H7 (cell line): ENCODE measurements around the gene PRDM5. TPM values are rescaled to one million over a fixed set of nuclear protein-coding genes. Genes with fewer than 3 reads are reported as not detected.

ENCODE experiments used
- DNase-seq: peaks from one replicate; pipeline ENCODE4 v3.0.0; 2012
- H3K27me3 ChIP-seq: 2 replicates; pipeline ENCODE4 v1.6.0; 2011; ENCODE audit warnings: mild to moderate bottlenecking, low read length; ENCODE audit not compliant: control insufficient read depth, insufficient read depth
- H3K36me3 ChIP-seq: replicated peaks from 2 replicates; pipeline ENCODE4 v1.5.1; 2011; ENCODE audit warnings: low read length; ENCODE audit not compliant: control insufficient read depth, insufficient read depth
- H3K4me3 ChIP-seq: 2 replicates; pipeline ENCODE4 v1.5.1; 2011; ENCODE audit warnings: low read depth, mild to moderate bottlenecking, control low read depth, low read length, moderate library complexity; ENCODE audit not compliant: insufficient read depth
- total RNA-seq: library from RNA; depleted of rRNA; stranded (reverse); fragments of >200 nt; shearing (Covaris generic); gene quantifications from 2 replicates; pipeline ENCODE4 v1.2.3, GENCODE V29; 2014

The PRDM5 gene
- total RNA-seq, 1 experiment from 2014 or later: 17.3 TPM

GRCh38 chr4:120881351-120881750, 41.2 kb downstream of the PRDM5 start:
- H3K4me3 ChIP-seq: no peak overlapping the region
- no peaks in the 10 kb centered on the region for H3K27me3 ChIP-seq
- H3K36me3 ChIP-seq: no peaks in the 10 kb centered on the region
- DNase-seq: no peak

GRCh38 chr4:120877021-120877420, 45.5 kb downstream of the PRDM5 start:
- no peak for DNase-seq
- Histone ChIP-seq H3K27me3 (no peaks in the 10 kb centered on the region), H3K4me3 (no peak overlapping the region), H3K36me3 (no peaks in the 10 kb centered on the region)

- Histone ChIP-seq H3K4me3 (no peak overlapping the region), H3K27me3 (no peaks in the 10 kb centered on the region), H3K36me3 (no peaks in the 10 kb centered on the region)
- DNase-seq: peak; percentile 10
These were observed 47.4 kb downstream of the PRDM5 start for GRCh38 chr4:120874792-120875774.

GRCh38 chr4:120873554-120873953, 49.0 kb downstream of the PRDM5 start:
- H3K27me3 ChIP-seq: no peaks in the 10 kb centered on the region
- H3K4me3 ChIP-seq: no peak overlapping the region
- no peaks in the 10 kb centered on the region for H3K36me3 ChIP-seq
- DNase-seq: no peak

- Histone ChIP-seq H3K36me3 (no peaks in the 10 kb centered on the region), H3K4me3 (no peak overlapping the region), H3K27me3 (no peaks in the 10 kb centered on the region)
- DNase-seq: no peak
These were observed 51.4 kb downstream of the PRDM5 start for GRCh38 chr4:120871173-120871572.

- H3K4me3 ChIP-seq: no peak overlapping the region
- H3K27me3 ChIP-seq: no peaks in the 10 kb centered on the region
- no peaks in the 10 kb centered on the region for H3K36me3 ChIP-seq
- peak; percentile 22 for DNase-seq
These were observed 52.2 kb downstream of the PRDM5 start for GRCh38 chr4:120870279-120870673.

GRCh38 chr4:120869613-120870278, 52.8 kb downstream of the PRDM5 start:
- H3K36me3 ChIP-seq: no peaks in the 10 kb centered on the region
- no peaks in the 10 kb centered on the region for H3K27me3 ChIP-seq

GRCh38 chr4:120867506-120867905, 55.0 kb downstream of the PRDM5 start:
- no peak for DNase-seq
- no peaks in the 10 kb centered on the region for H3K36me3 ChIP-seq
- H3K27me3 ChIP-seq: no peaks in the 10 kb centered on the region
- H3K4me3 ChIP-seq: no peak overlapping the region

More at GRCh38 chr4:120869613-120870278, 52.8 kb downstream of the PRDM5 start:
- H3K4me3 ChIP-seq: no peak overlapping the region
- DNase-seq: no peak

- Histone ChIP-seq H3K27me3 (no peaks in the 10 kb centered on the region), H3K36me3 (no peaks in the 10 kb centered on the region), H3K4me3 (no peak overlapping the region)
- DNase-seq: no peak
These were observed 56.5 kb downstream of the PRDM5 start for GRCh38 chr4:120865985-120866384.

GRCh38 chr4:120864969-120865368, 57.6 kb downstream of the PRDM5 start:
- no peaks in the 10 kb centered on the region for H3K36me3 ChIP-seq
- DNase-seq: no peak
- no peak overlapping the region for H3K4me3 ChIP-seq
- H3K27me3 ChIP-seq: no peaks in the 10 kb centered on the region

GRCh38 chr4:120862432-120862831, 60.1 kb downstream of the PRDM5 start:
- DNase-seq: no peak
- H3K36me3 ChIP-seq: no peaks in the 10 kb centered on the region
- no peaks in the 10 kb centered on the region for H3K27me3 ChIP-seq
- no peak overlapping the region for H3K4me3 ChIP-seq

- DNase-seq: no peak
- no peak overlapping the region for H3K4me3 ChIP-seq
- no peaks in the 10 kb centered on the region for H3K36me3 ChIP-seq
- no peaks in the 10 kb centered on the region for H3K27me3 ChIP-seq
These were observed 60.7 kb downstream of the PRDM5 start for GRCh38 chr4:120861852-120862251.

GRCh38 chr4:120858776-120859175, 63.8 kb downstream of the PRDM5 start:
- no peak for DNase-seq
- Histone ChIP-seq H3K36me3 (no peaks in the 10 kb centered on the region), H3K4me3 (no peak overlapping the region), H3K27me3 (no peaks in the 10 kb centered on the region)

GRCh38 chr4:120857312-120857711, 65.2 kb downstream of the PRDM5 start:
- Histone ChIP-seq H3K4me3 (no peak overlapping the region), H3K27me3 (no peaks in the 10 kb centered on the region), H3K36me3 (0 out of 2 replicates have a peak, but pooled peaks cover under 1% of the 10 kb centered on the region)
- DNase-seq: no peak

- Histone ChIP-seq H3K36me3 (0 out of 2 replicates have a peak, but pooled peaks cover 1% of the 10 kb centered on the region), H3K27me3 (no peaks in the 10 kb centered on the region), H3K4me3 (no peak overlapping the region)
- DNase-seq: no peak
These were observed 66.2 kb downstream of the PRDM5 start for GRCh38 chr4:120856294-120856693.
